GM21447 (cell line): ENCODE results near the gene CYTH4.
"Not testable (repeated sequence)": the region's sequence is repeated elsewhere in the genome, so short reads cannot be mapped to it uniquely, and the experiment has no call there.

ENCODE experiments used
- ATAC-seq: cut with Tn5 transposase; IDR thresholded peaks from one replicate; pipeline ENCODE4 v1.9.1; 2021; ENCODE audit not compliant: unreplicated experiment

CYTH4 gene

DNA sequence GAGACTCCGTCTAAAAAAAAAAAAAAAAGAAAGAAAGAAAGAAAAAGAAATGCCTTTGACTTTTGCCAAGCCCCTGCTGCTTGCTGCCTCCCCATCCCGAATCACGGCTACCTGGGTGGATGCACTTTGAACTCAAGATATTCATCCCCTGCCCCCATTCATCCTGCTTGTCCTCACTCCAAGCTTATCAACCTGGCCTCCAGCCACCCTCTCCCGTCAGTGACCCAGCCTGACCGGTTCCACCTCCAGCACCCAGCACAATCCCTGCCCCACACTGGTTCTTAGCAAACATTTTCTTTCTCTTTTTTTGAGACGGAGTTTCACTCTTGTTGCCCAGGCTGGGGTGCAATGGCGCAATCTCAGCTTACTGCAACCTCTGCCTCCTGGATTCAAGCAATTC is 44.4 kb downstream of the CYTH4 start:
- no peak for ATAC-seq

GRCh38 chr22:37328017-37328416 is 45.7 kb downstream of the CYTH4 start:
- ATAC-seq: no peak

- not testable (repeated sequence) for ATAC-seq
These were observed 46.4 kb downstream of the CYTH4 start for GRCh38 chr22:37328538-37329237.

- no peak for ATAC-seq
These were observed 47.2 kb downstream of the CYTH4 start for GRCh38 chr22:37329238-37330140.

DNA sequence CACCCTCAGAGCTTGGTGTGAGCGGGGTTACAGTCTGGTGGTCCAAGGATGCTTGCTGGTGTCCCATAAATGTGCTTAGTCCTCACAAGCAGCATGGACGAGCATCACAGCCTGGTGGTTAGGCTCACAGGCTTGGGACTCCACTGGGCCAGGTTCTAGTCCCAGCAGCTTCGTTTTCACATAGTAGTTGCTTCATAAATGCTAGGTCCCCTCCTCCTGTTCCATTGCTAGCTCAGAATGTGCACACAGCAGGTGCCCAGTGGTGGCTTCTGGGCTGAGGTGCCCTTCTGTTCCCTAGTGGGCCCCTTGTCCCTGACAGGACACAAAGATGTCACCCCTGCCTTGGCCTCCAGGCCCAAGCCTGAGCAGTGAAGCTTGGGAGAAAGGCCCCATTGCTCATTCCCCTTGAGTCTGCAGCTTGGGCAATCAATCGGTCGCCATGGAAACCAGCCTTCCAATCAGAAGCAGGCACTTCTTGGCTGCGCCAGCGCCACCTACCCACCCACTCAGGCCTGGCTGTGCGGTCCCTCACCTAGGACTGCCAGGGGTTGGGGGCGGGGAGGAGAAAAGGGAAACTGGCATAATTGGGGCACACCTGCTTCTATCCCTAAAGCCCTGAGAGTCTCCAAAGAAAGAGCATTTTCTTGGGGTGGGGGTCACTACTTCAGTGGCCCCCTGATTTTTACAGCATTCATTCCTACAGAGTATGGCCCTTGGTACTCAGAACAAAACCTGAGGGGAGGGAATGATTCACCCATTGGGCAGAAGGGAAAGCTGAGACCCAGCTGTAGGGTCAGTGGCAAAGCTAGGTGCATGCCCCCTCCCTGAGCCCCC is 48.1 kb downstream of the CYTH4 start:
- ATAC-seq: no peak

GRCh38 chr22:37331034-37331428 is 48.7 kb downstream of the CYTH4 start:
- no peak for ATAC-seq

GRCh38 chr22:37331856-37332536 is 49.7 kb downstream of the CYTH4 start:
- no peak for ATAC-seq

- ATAC-seq: no peak
These were observed 51.6 kb downstream of the CYTH4 start for GRCh38 chr22:37333724-37334460.

DNA sequence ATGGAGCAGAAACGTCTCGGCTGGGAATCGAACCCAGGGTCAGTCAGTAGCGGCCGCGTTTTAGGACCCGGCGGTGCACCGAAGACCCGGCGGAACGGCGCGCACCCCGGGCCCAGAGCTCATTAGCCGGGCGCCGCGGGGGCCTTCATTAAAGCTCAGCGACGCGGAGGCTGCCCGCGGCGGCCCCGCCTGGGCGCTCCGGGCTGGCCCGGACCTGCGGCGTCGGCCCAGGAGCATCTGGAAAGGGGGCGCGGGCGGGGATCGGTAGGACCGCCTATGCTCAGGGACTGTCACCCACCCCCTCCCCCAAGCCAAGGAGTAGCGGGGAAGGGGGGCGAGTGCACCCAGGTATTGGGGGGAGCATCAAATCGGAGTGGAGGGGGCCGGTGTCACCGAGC is 52.2 kb downstream of the CYTH4 start:
- no peak for ATAC-seq

- ATAC-seq: no peak
These were observed 52.8 kb downstream of the CYTH4 start for GRCh38 chr22:37334859-37335805.

- no peak for ATAC-seq
These were observed 53.5 kb downstream of the CYTH4 start for GRCh38 chr22:37335806-37336199.

DNA sequence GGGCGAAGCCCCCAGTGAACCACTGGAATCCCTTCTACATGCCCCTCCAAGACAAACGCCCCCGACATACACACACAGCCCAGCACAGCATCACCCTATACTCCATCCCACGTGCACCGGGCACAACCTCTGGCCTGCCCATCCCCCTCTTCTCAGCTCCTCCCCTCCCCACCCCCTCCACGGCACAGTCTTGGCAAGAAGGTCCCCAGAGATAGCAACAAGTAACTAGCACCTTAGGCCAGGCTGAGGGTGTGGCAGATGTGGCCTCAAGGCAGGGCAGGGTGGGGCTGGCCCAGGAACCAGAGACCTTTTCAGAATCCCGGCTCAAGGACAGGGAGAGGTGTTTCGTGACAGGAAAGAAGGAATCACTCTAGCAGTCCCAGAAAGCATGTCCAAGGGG is 54.3 kb downstream of the CYTH4 start:
- no peak for ATAC-seq

DNA sequence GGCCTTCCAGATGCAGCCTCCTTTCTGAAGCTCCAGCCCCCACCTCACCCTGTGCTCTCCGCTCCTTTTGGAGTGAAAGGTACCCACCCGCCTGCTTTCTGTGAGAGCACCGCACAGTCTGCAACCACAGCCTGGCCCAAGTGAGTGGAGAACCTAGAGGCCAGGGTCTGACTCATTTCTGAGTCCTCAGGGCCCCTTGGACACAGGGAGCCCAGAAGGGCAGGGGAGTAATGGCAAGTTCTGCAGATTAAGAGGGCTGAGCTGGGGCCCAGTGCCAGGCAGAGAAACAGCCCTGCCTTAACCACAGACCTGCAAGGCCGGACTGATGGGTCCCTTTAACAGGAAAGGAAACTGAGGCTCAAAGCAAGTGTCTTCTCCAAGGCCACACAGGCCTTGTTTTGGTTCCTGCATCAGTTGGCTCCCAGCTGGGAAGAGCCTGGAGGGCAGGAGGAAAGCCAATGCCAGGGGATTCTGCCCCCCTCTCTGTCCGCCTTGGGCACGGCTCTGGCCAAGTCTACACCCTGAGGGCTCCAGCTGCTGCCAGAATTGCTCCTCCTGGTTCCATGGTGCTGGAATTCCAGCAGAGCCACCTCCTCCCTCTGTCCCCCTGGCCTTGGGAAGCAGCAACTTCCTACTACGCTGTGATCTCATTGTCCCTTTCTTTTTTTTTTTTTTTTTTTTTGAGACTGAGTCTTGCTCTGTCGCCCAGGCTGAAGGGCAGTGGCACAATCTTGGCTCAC is 55.1 kb downstream of the CYTH4 start:
- ATAC-seq: no peak

- ATAC-seq: no peak
These were observed 56.4 kb downstream of the CYTH4 start for GRCh38 chr22:37338539-37339246.

GRCh38 chr22:37340331-37341262 is 58.3 kb downstream of the CYTH4 start:
- ATAC-seq: no peak

DNA sequence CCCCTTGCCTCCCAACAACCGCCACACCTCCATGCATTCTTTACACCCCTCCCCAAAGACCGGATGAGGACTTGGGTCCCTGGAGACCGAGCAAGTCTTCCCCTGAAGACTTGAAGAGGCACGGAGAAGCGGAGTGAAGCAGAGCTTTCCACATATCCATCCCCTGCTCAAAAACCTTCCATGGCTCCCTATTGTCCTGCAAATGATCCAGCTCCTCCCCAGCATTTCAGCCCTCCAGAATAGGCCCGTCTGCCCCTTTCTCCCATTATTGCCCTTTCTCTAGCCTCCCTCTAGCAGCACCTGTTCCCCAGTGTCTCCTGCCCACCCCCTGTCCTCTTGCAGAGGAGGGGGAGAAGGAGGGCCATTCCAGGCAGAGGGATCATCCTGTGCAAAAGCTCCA is 59.8 kb downstream of the CYTH4 start:
- no peak for ATAC-seq

- no peak for ATAC-seq
These were observed 61.0 kb downstream of the CYTH4 start for GRCh38 chr22:37343348-37343747.
